Breast epithelium (tissue), 4 donors: ENCODE data around the gene SRSF8. TPM values are rescaled to one million over a fixed set of nuclear protein-coding genes. Genes with fewer than 3 reads are reported as not detected.
A peak's percentile ranks its signal among the peaks of the same experiment; 100 is the strongest.

ENCODE experiments used
- DNase-seq, 2 donors: peaks; one replicate each; pipeline ENCODE4 v3.0.0-alpha.2; 2019; ENCODE audit warnings: low spot score in 2 of 2
- H3K27ac ChIP-seq, 2 donors: fragments of 200-600 bp; sonication (generic) in 1 of 2; one replicate each; pipeline ENCODE4 v1.5.1; 2016 to 2019; ENCODE audit warnings: mild to moderate bottlenecking in 1 of 2
- H3K27me3 ChIP-seq, 2 donors: fragments of 200-600 bp; sonication (generic) in 1 of 2; one replicate each; pipeline versions ENCODE4 v1.5.1 to v1.6.0; 2017 to 2019; ENCODE audit warnings: control low read depth in 1 of 2, mild to moderate bottlenecking in 1 of 2
- H3K36me3 ChIP-seq: fragments of 200-600 bp; one replicate; pipeline ENCODE4 v1.5.1; 2019
- H3K4me1 ChIP-seq, 2 donors: fragments of 200-600 bp; sonication (generic); one replicate each; pipeline ENCODE4 v1.5.1; 2016 to 2019; ENCODE audit warnings: control low read depth in 1 of 2
- H3K4me3 ChIP-seq, 3 donors: fragments of 200-600 bp; sonication (generic); 1 replicate in 2 of 3; 2 replicates in 1 of 3; pipeline ENCODE4 v1.5.1; 2016 to 2019; ENCODE audit warnings: mild to moderate bottlenecking in 3 of 3, moderate library complexity in 2 of 3
- H3K9me3 ChIP-seq, 2 donors: fragments of 200-600 bp; sonication (generic) in 1 of 2; one replicate each; pipeline ENCODE4 v1.5.1; 2016 to 2019; ENCODE audit warnings: control low read depth in 1 of 2
- CTCF ChIP-seq, 3 donors: fragments of 450-650 bp; IDR thresholded peaks; one replicate each; pipeline ENCODE4 v1.5.1; 2016 to 2017; ENCODE audit warnings: antibody characterized with exemption in 3 of 3, mild to moderate bottlenecking in 3 of 3, moderate library complexity in 3 of 3
- POLR2A ChIP-seq: fragments of 450-650 bp; IDR thresholded peaks from one replicate; pipeline ENCODE4 v1.6.1; 2016; ENCODE audit warnings: antibody characterized with exemption, mild to moderate bottlenecking, moderate library complexity
- POLR2AphosphoS5 ChIP-seq, 3 donors: sonication (generic); formaldehyde crosslinking; IDR thresholded peaks; one replicate each; pipeline ENCODE4 v1.6.1; 2017; ENCODE audit warnings: antibody characterized with exemption in 3 of 3
- intact Hi-C: fragments of 100-400 bp; cut with DNase I; formaldehyde crosslinking; loops from one replicate; pipeline ENCODE4 v1.15.1; 2023; ENCODE audit warnings: low total_unique reads
- total RNA-seq, 3 donors: library from RNA; depleted of rRNA; stranded (reverse); fragments of >200 nt; gene quantifications; one replicate each; pipeline ENCODE4 v1.1.0, GENCODE V29; 2016

Gene SRSF8
- total RNA-seq, 3 donors from 2014 or later, result 35.4 to 52.4 (median 36.1) TPM

- Histone ChIP-seq H3K4me3 (peak overlapping the region in 1 of 3 donors; percentile 10), H3K9me3 (no peaks in the 10 kb centered on the region), H3K27me3 (no peaks in the 10 kb centered on the region), H3K27ac (no peak overlapping the region), H3K36me3 (no peaks in the 10 kb centered on the region), H3K4me1 (peaks cover 3 to 7% of the 10 kb centered on the region in 2 donors)
- DNase-seq, result no peak
- intact Hi-C loops, result no loop called here
- TF ChIP-seq POLR2AphosphoS5 (IDR thresholded peaks at IDR 0.05) (no peak), CTCF (IDR thresholded peaks at IDR 0.05) (no peak), POLR2A (no peak)
Measured at GRCh38 chr11:95092549-95093324, 26.0 kb downstream of the SRSF8 start.

- Histone ChIP-seq H3K27me3 (no peaks in the 10 kb centered on the region), H3K4me3 (no peak overlapping the region), H3K36me3 (no peaks in the 10 kb centered on the region), H3K9me3 (no peaks in the 10 kb centered on the region), H3K4me1 (peaks cover 3 to 7% of the 10 kb centered on the region in 2 donors), H3K27ac (no peak overlapping the region)
- TF ChIP-seq POLR2AphosphoS5 (IDR thresholded peaks at IDR 0.05) (no peak), POLR2A (no peak), CTCF (IDR thresholded peaks at IDR 0.05) (no peak)
- intact Hi-C loops, result no loop called here
- no peak for DNase-seq
Measured at GRCh38 chr11:95093548-95093947, 26.8 kb downstream of the SRSF8 start.

GRCh38 chr11:95095858-95096587 is 29.3 kb downstream of the SRSF8 start:
- peaks cover 3 to 7% of the 10 kb centered on the region in 2 donors for H3K4me1 ChIP-seq
- no peaks in the 10 kb centered on the region for H3K36me3 ChIP-seq
- no peak for DNase-seq
- intact Hi-C loops, result no loop called here
- H3K27ac ChIP-seq, result no peak overlapping the region
- H3K27me3 ChIP-seq, result no peaks in the 10 kb centered on the region
- TF ChIP-seq POLR2A (no peak), POLR2AphosphoS5 (IDR thresholded peaks at IDR 0.05) (no peak), CTCF (IDR thresholded peaks at IDR 0.05) (no peak)
- no peak overlapping the region for H3K4me3 ChIP-seq
- H3K9me3 ChIP-seq, result no peaks in the 10 kb centered on the region

GRCh38 chr11:95097209-95097608 is 30.5 kb downstream of the SRSF8 start:
- H3K4me1 ChIP-seq, result no peaks in the 10 kb centered on the region
- no peaks in the 10 kb centered on the region for H3K36me3 ChIP-seq
- H3K27ac ChIP-seq, result no peak overlapping the region
- intact Hi-C loops, result no loop called here
- no peak overlapping the region for H3K4me3 ChIP-seq
- no peaks in the 10 kb centered on the region for H3K9me3 ChIP-seq
- no peaks in the 10 kb centered on the region for H3K27me3 ChIP-seq
- no peak for DNase-seq
- TF ChIP-seq POLR2AphosphoS5 (IDR thresholded peaks at IDR 0.05) (no peak), POLR2A (no peak), CTCF (IDR thresholded peaks at IDR 0.05) (no peak)

GRCh38 chr11:95098826-95099225 is 32.1 kb downstream of the SRSF8 start:
- Histone ChIP-seq H3K27ac (no peak overlapping the region), H3K27me3 (no peaks in the 10 kb centered on the region), H3K9me3 (no peaks in the 10 kb centered on the region), H3K4me3 (no peak overlapping the region), H3K4me1 (no peaks in the 10 kb centered on the region), H3K36me3 (no peaks in the 10 kb centered on the region)
- no peak for DNase-seq
- no peak for TF ChIP-seq CTCF (IDR thresholded peaks at IDR 0.05)
- TF ChIP-seq POLR2A, result no peak
- TF ChIP-seq POLR2AphosphoS5 (IDR thresholded peaks at IDR 0.05), result no peak
- intact Hi-C loops, result no loop called here
